CD4-positive, alpha-beta T cell (primary cell): Measurements from ENCODE around the gene TMEM94. TPM values are rescaled to one million over a fixed set of nuclear protein-coding genes. Genes with fewer than 3 reads are reported as not detected.

Source experiments
- ATAC-seq: fragments of 200-7000 bp; cut with Tn5 transposase; one replicate; pipeline ENCODE4 v1.10.0; 2022; ENCODE audit warnings: mild to moderate bottlenecking; ENCODE audit not compliant: poor library complexity
- CTCF ChIA-PET: fragments of 350-600 bp; sonication (Branson Sonifier 250); formaldehyde crosslinking; loops from one replicate; lab custom pipeline; 2021; ENCODE audit warnings: antibody characterized with exemption, inconsistent platforms; lab: Charles Lee
- POLR2A ChIA-PET: fragments of 350-600 bp; sonication (Branson Sonifier 250); formaldehyde crosslinking; loops from one replicate; lab custom pipeline; 2021; ENCODE audit warnings: antibody characterized with exemption, inconsistent platforms; lab: Charles Lee
- DNase-seq, 14 experiments: peaks; one replicate each; pipeline ENCODE4 v3.0.0-alpha.2; 2013 to 2020; ENCODE audit warnings: mixed read lengths in 2 of 14
- H3K27ac ChIP-seq, 2 donors: one replicate each; pipeline versions ENCODE4 v1.5.1 to v1.7.0; 2013; ENCODE audit warnings: low read length in 2 of 2, low read depth in 1 of 2, mild to moderate bottlenecking in 1 of 2
- H3K27me3 ChIP-seq, 2 experiments: 1 replicate in 1 of 2; 2 replicates in 1 of 2; pipeline versions ENCODE4 v1.6.1 to v1.7.0; 2013; ENCODE audit warnings: low read length in 2 of 2, control low read depth in 1 of 2, mild to moderate bottlenecking in 1 of 2, moderate library complexity in 1 of 2; ENCODE audit not compliant: insufficient read depth in 2 of 2, control insufficient read depth in 1 of 2
- H3K36me3 ChIP-seq: one replicate; pipeline ENCODE4 v1.6.1; 2013; ENCODE audit warnings: low read length, control low read depth; ENCODE audit not compliant: insufficient read depth
- H3K4me1 ChIP-seq: one replicate; pipeline ENCODE4 v1.6.1; 2013; ENCODE audit warnings: low read length, control low read depth; ENCODE audit not compliant: insufficient read depth
- H3K4me3 ChIP-seq: one replicate; pipeline ENCODE4 v1.5.1; 2013; ENCODE audit warnings: mild to moderate bottlenecking, low read length, moderate library complexity
- H3K9me3 ChIP-seq, 2 experiments: 1 replicate in 1 of 2; 2 replicates in 1 of 2; pipeline versions ENCODE4 v1.6.1 to v1.7.0; 2013; ENCODE audit warnings: low read length in 2 of 2, mild to moderate bottlenecking in 2 of 2, control low read depth in 1 of 2, moderate library complexity in 1 of 2; ENCODE audit not compliant: control insufficient read depth in 1 of 2, insufficient read depth in 1 of 2
- H3K27ac Mint-ChIP-seq: one replicate; pipeline ENCODE4 v1.8.0; 2020; ENCODE audit warnings: mixed read lengths
- H3K27me3 Mint-ChIP-seq: one replicate; pipeline ENCODE4 v1.8.0; 2021; ENCODE audit warnings: mixed read lengths
- H3K36me3 Mint-ChIP-seq: one replicate; pipeline ENCODE4 v1.8.0; 2021; ENCODE audit warnings: low read depth, mixed read lengths
- H3K4me1 Mint-ChIP-seq: one replicate; pipeline ENCODE4 v1.8.0; 2021; ENCODE audit warnings: low read depth, mixed read lengths
- H3K4me3 Mint-ChIP-seq: one replicate; pipeline ENCODE4 v1.8.0; 2020; ENCODE audit warnings: mild to moderate bottlenecking, mixed read lengths
- H3K9me3 Mint-ChIP-seq: one replicate; pipeline ENCODE4 v1.8.0; 2020; ENCODE audit warnings: mixed read lengths
- CTCF ChIP-seq: fragments of 200-600 bp; IDR thresholded peaks from one replicate; pipeline ENCODE4 v1.8.0; 2022; ENCODE audit warnings: antibody characterized with exemption, mild to moderate bottlenecking
- intact Hi-C, 2 experiments: fragments of 100-400 bp; cut with DNase I in 1 of 2; cut with micrococcal nuclease in 1 of 2; formaldehyde crosslinking; loops; one replicate each; pipeline versions ENCODE4 v1.15.1 to v1.9.0; 2023 to 2025; cut with DNase I, micrococcal nuclease
- total RNA-seq, 174 experiments: library from RNA in 2 of 174; stranded (reverse) in 2 of 174; gene quantifications; one replicate each; pipeline ENCODE4 v1.2.3 and lab custom pipeline; 2021 to 2026

TMEM94 gene
- total RNA-seq, 2 experiments from 2014 or later = 52.8 to 57.3 TPM

GRCh38 chr17:75474736-75475135 lies 18.3 kb downstream of the TMEM94 start:
- intact Hi-C loops = no loop called here
- POLR2A ChIA-PET = interaction anchor here (0.7 kb wide), 1 partner anchor 407 kb away, joined by 3 read pairs; no protein-coding TSS in a partner anchor
- H3K36me3 ChIP-seq = peaks cover 39% of the 10 kb centered on the region
- Mint-ChIP-seq H3K27me3 (no peaks in the 10 kb centered on the region), H3K4me3 (no peak overlapping the region), H3K9me3 (no peaks in the 10 kb centered on the region), H3K36me3 (peaks cover 45% of the 10 kb centered on the region), H3K27ac (no peak overlapping the region), H3K4me1 (no peaks in the 10 kb centered on the region)
- ATAC-seq (no peak), DNase-seq (no peak)
- H3K27ac ChIP-seq = no peak overlapping the region
- no peak overlapping the region for H3K4me3 ChIP-seq
- no peak for TF ChIP-seq CTCF
- CTCF ChIA-PET = no interaction called here
- H3K4me1 ChIP-seq = no peaks in the 10 kb centered on the region
- H3K9me3 ChIP-seq = no peaks in the 10 kb centered on the region
- no peaks in the 10 kb centered on the region for H3K27me3 ChIP-seq

GRCh38 chr17:75475144-75475835 lies 18.9 kb downstream of the TMEM94 start:
- CTCF ChIA-PET = no interaction called here
- Mint-ChIP-seq H3K36me3 (peaks cover 45% of the 10 kb centered on the region), H3K27ac (no peak overlapping the region), H3K27me3 (no peaks in the 10 kb centered on the region), H3K9me3 (no peaks in the 10 kb centered on the region), H3K4me1 (no peaks in the 10 kb centered on the region), H3K4me3 (no peak overlapping the region)
- DNase-seq (no peak), ATAC-seq (no peak)
- Histone ChIP-seq H3K36me3 (peaks cover 39% of the 10 kb centered on the region), H3K27me3 (no peaks in the 10 kb centered on the region), H3K9me3 (no peaks in the 10 kb centered on the region), H3K4me1 (no peaks in the 10 kb centered on the region), H3K27ac (no peak overlapping the region), H3K4me3 (no peak overlapping the region)
- POLR2A ChIA-PET = interaction anchor here (0.7 kb wide), 1 partner anchor 408 kb away, joined by 3 read pairs; no protein-coding TSS in a partner anchor
- intact Hi-C loops = no loop called here
- TF ChIP-seq CTCF = no peak

- ChIA-PET CTCF (no interaction called here), POLR2A (no interaction called here)
- Histone ChIP-seq H3K27me3 (no peaks in the 10 kb centered on the region), H3K36me3 (peaks cover 39% of the 10 kb centered on the region), H3K9me3 (no peaks in the 10 kb centered on the region), H3K4me1 (no peaks in the 10 kb centered on the region), H3K4me3 (no peak overlapping the region), H3K27ac (no peak overlapping the region)
- Mint-ChIP-seq H3K36me3 (peaks cover 45% of the 10 kb centered on the region), H3K4me1 (no peaks in the 10 kb centered on the region), H3K27me3 (no peaks in the 10 kb centered on the region), H3K27ac (no peak overlapping the region), H3K9me3 (no peaks in the 10 kb centered on the region), H3K4me3 (no peak overlapping the region)
- intact Hi-C loops = no loop called here
- no peak for TF ChIP-seq CTCF
- no peak for ATAC-seq
- no peak for DNase-seq
These were observed 19.4 kb downstream of the TMEM94 start for GRCh38 chr17:75475851-75476250.
